C4-2B (cell line): ENCODE measurements around the gene DNAH12.

Experiments
- H3K27ac ChIP-seq: fragments of 450-650 bp; 2 replicates; pipeline ENCODE4 v1.5.1; 2017
- CTCF ChIP-seq: fragments of 450-650 bp; conservative IDR thresholded peaks from 2 replicates; pipeline ENCODE4 v1.5.1; 2017; ENCODE audit warnings: mild to moderate bottlenecking
- ZFX ChIP-seq: fragments of 450-650 bp; IDR thresholded peaks from 2 replicates; pipeline ENCODE4 v1.6.1; 2017

DNAH12 gene

DNA sequence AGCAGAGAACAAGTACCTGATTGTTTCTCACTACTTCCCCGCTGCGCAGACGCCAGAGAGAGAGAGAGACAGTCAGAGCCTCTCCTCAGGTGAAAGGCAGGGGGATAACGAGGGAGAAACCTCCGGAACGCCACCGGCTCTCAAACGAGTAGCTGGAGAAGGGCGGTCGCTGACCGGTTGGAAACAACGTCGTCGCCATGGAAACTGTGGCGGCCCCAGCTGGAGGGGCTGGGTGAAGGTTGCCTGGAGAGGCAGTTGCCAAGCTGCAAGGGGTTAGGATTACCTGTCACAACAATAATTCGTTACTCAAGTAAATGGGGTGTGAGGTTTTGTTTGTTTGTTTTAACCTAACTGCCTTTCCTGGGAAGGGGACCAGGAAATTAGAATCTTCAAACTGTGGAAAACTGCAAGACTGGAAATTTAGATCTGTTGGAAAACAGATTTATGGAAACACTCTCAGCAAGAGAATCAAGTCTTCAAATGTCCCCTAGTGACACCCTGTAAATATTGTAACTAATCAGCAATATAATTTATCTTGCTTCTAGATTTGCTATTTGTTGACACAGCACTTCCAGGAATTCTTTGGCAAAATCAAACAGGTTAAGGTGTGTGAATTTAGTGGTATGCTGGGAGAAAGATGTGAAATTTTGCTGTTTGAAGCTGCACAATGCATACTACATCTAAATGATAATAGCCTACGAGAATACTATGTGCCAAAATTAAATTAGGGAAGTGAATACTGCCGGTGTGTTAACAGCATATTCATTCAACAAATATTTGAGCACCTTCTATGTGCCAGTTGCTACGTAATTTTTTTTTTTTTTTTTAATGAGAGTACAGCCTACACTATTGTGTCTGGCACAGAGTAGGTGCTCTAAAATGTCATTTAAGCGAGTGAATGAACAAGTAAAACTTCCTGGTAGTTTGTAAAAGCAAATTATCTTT lies at the start of gene DNAH12:
Gene DNAH12 (minus strand): TSS at position 164 of the 945 bp plus-strand sequence. CDS start 1,474 bp downstream, outside the sequence.
- no peak for TF ChIP-seq CTCF
- TF ChIP-seq ZFX: no peak
- H3K27ac ChIP-seq: peak within 1 kb of the TSS; percentile 3; the same call in 1 of the 2 replicates

DNA sequence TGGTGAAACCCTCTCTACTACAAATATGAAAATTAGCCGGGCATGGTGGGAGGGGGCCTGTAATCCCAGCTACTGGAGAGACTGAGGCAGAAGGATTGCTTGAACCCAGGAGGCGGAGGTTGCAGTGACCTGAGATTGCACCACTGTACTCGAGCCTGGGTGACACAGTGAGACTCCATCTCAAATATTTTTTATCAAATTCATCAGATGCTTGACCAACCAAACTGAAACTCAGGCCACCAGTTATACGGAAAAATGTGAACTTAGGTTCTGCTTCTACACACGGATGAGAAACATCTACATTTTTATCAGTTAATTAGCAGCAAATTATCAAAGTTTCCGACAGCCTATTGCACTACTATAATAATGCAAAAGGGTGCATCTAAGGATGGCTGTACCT lies 48.2 kb upstream of the DNAH12 start:
- TF ChIP-seq ZFX: no peak
- no peak for TF ChIP-seq CTCF
- H3K27ac ChIP-seq: no peak overlapping the region

DNA sequence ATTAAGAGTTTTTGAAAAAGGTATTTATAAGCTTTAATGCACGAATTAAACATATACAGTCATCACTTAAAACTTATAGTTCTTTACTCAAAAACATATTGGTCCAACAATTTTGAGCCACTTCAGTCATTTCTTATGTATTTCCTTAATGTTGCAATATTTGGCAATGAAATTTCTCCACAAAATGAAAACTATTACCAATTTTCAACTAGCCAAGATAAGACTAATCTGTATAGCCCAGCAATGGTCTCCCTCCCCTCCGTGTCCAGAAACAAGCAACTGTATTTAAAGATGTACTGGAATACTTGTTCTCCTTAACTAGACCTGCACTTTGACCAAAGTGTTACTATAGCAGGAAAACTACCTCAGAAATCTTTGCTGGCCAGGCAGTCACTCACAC lies 43.8 kb upstream of the DNAH12 start:
- no peak overlapping the region for H3K27ac ChIP-seq

DNA sequence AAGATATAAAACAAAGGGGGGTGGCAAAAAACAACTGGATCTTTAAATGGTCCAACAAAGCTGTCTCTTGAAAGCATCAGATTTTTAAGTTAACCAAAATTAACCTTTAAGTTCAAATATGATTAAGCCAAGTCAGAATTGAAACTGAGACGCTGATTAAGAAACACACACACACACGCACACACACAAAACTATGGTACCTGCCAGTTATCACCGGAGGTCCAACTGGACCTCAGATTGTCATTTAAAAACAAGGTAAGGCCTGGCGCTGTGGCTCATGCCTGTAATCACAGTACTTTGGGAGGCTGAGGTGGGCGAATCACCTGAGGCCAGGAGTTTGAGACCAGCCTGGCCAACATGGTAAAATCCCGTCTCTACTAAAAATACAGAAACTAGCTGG lies 42.6 kb upstream of the DNAH12 start:
- H3K27ac ChIP-seq: peak overlapping the region; percentile 34; the same call in 1 of the 2 replicates
- TF ChIP-seq CTCF (no peak), ZFX (no peak)

More for the DNA sequence above, 43.8 kb upstream of the DNAH12 start:
- TF ChIP-seq CTCF: no peak
- no peak for TF ChIP-seq ZFX

GRCh38 chr3:57583544-57583943 lies 39.4 kb upstream of the DNAH12 start:
- TF ChIP-seq CTCF: no peak
- TF ChIP-seq ZFX: no peak
- no peak overlapping the region for H3K27ac ChIP-seq

DNA sequence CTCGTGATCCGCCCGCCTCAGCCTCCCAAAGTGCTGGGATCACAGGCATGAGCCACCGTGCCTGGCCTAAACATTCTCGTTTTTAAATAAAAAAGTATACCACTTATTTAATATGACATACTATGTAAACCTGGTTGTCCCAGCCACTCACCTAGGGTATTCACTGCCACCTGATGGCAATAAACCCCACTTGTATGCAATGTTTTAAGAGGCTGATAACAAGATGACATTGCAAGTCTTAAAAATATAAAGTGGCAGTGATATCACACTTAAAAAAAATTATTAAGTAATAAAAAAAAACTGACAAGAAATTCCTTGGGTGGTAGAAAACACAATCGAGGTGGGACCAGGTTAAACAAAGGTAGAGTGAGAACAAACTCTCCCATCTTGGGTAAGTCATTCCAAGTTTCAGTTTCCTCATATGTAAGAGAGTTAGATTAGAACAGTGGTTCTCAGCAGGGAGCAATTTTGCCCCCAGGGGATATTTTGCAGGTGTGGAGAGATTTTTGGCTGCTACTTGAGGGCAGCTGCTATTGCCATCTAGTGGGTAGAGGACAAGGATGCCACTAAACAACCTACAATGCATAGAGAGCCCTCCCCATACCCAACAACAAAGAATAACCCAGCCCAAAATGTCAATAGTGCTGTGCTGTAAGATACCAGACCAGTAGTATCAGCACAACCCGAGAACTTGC lies 38.5 kb upstream of the DNAH12 start:
- TF ChIP-seq ZFX: no peak
- TF ChIP-seq CTCF: peak; percentile 56
- H3K27ac ChIP-seq: no peak overlapping the region

DNA sequence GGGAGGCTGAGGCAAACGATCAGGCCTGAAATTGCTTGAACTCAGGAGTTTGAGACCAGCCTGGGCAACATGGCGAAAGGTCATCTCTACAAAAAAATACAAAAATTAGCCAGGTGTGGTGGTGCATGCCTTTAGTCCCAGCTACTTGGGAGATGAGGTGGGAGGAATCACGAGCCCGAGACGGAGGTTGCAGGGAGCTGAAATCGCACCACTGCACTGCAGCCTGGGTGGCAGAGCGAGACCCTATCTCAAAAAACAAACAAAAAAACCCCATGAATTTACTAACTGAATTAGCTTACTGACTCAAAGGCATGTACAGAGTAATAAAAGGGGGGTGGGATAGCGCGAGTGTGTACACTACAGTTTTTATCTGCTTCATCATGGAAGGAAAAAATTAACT lies 33.7 kb upstream of the DNAH12 start:
- no peak for TF ChIP-seq CTCF
- TF ChIP-seq ZFX: no peak

More for the DNA sequence above, 33.7 kb upstream of the DNAH12 start:
- H3K27ac ChIP-seq: no peak overlapping the region
